ENCODE measurements around the gene IMPA2. TPM values are rescaled to one million over a fixed set of nuclear protein-coding genes. Genes with fewer than 3 reads are reported as not detected.

The IMPA2 gene
- total RNA-seq, 1 experiment from 2014 or later = 22.4 TPM

- DNase-seq (ENCODE audit: low spot score) = no peak
- no peaks in the 10 kb centered on the region for H3K27me3 ChIP-seq (replicated peaks; ENCODE audit: insufficient read depth, low read depth, low read length, poor library complexity)
- no peak overlapping the region for H3K27ac ChIP-seq (ENCODE audit: low read depth, low read length, poor library complexity, severe bottlenecking)
- H3K4me1 ChIP-seq (ENCODE audit: insufficient read depth, low read length, poor library complexity, severe bottlenecking) = no peaks in the 10 kb centered on the region
- H3K36me3 ChIP-seq (ENCODE audit: insufficient read depth, low read length, poor library complexity, severe bottlenecking) = peaks cover 2% of the 10 kb centered on the region
- CTCF ChIA-PET = interaction anchor here (0.6 to 3.8 kb wide), 7 partner anchors 13 to 261 kb away, joined by 3 to 82 read pairs (median 5); partner anchors contain the start of gene IMPA2
- no peaks in the 10 kb centered on the region for H3K9me3 ChIP-seq (ENCODE audit: low read depth, low read length, poor library complexity, severe bottlenecking)
- H3K4me3 ChIP-seq (ENCODE audit: low read depth, low read length, poor library complexity, severe bottlenecking) = no peak overlapping the region
- no TSS peak for BruUV-seq (replicated peaks)
- POLR2A ChIA-PET (ENCODE audit: low non-redundant PET) = no interaction called here
- no peak for TF ChIP-seq EZH2 (IDR thresholded peaks at IDR 0.05; ENCODE audit: borderline replicate concordance, low read depth, low read length, poor library complexity, severe bottlenecking)
- TF ChIP-seq, protein P1, sequence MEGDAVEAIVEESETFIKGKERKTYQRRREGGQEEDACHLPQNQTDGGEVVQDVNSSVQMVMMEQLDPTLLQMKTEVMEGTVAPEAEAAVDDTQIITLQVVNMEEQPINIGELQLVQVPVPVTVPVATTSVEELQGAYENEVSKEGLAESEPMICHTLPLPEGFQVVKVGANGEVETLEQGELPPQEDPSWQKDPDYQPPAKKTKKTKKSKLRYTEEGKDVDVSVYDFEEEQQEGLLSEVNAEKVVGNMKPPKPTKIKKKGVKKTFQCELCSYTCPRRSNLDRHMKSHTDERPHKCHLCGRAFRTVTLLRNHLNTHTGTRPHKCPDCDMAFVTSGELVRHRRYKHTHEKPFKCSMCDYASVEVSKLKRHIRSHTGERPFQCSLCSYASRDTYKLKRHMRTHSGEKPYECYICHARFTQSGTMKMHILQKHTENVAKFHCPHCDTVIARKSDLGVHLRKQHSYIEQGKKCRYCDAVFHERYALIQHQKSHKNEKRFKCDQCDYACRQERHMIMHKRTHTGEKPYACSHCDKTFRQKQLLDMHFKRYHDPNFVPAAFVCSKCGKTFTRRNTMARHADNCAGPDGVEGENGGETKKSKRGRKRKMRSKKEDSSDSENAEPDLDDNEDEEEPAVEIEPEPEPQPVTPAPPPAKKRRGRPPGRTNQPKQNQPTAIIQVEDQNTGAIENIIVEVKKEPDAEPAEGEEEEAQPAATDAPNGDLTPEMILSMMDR (conservative IDR thresholded peaks at IDR 0.05; ENCODE audit: low read depth, low read length) = no peak
- intact Hi-C loops (cut with micrococcal nuclease; ENCODE audit: unreplicated experiment) = loop anchor here (1.0 to 5.0 kb wide), 2 partner anchors 57 to 263 kb away; no protein-coding TSS in a partner anchor
Measured at GRCh38 chr18:11994703-11995444, 13.6 kb downstream of the IMPA2 start.

DNA sequence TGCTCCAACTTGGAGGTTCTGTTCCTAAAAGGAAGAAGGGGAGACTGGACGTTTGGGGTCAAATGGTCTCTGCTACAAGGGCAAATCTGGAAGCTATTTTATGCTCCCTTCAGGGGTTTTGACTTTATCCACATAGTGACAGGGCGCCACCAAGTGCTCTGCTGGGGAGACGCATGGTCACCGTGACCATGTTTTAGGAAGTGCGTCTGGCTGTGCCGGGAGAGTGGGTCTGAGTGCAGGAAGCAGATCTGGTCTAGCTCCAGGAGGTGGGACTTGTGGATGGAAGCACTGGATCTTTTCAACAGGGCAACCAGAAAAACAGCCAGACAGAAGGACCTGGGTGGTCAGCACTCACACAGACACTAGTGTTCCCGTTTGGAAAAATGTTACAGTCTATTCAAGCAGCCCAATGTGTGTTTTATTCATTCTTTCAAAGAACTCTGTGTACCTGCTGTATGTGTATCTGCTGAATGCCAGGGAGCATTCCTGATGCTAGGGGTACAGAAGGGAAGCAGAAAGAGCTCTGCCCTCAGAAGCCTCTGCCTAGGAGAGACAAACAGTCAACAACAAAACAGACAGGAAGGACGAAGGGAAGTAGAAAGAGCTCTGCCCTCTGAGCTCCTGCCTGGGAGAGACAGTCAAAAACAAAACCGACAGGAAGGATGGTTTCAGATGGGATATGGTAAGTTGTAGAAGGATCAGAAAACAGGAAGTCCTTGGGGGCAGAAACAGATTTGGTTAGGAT lies 14.3 kb downstream of the IMPA2 start:
- no peaks in the 10 kb centered on the region for H3K27me3 ChIP-seq (replicated peaks; ENCODE audit: insufficient read depth, low read depth, low read length, poor library complexity)
- intact Hi-C loops (cut with micrococcal nuclease; ENCODE audit: unreplicated experiment) = loop anchor here (1.0 to 5.0 kb wide), 2 partner anchors 57 to 263 kb away; no protein-coding TSS in a partner anchor
- POLR2A ChIA-PET (ENCODE audit: low non-redundant PET) = no interaction called here

DNA sequence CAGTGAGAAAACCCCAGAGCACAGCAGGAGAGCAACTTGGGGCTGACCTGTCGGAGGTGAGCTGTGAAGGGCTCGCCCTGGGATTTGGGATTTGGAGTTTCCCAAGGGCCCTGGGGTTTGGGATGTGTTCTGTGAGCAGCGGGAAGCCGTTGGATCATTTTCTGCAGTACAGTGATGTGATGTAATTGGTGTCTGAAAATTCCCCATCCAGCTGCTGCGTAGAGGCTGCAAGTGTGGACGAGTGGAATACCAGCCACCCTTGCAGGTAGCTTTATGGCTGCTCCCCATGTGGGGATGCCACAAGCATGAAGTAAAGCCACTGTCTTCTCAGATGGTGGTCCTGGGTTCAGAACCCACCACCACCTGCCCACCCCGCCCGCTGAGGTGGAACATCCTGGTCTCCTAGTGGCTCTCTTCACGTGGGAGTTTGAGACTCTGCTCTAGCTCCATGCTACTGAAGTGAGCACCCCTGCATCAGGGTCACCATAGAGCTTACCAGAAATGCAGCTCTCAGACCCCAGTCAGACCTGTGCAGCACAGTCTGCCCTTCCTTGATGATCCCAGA lies 15.0 kb downstream of the IMPA2 start:
- Histone ChIP-seq H3K4me3 (ENCODE audit: low read depth, low read length, poor library complexity, severe bottlenecking) (no peak overlapping the region), H3K9me3 (ENCODE audit: low read depth, low read length, poor library complexity, severe bottlenecking) (no peaks in the 10 kb centered on the region), H3K27ac (ENCODE audit: low read depth, low read length, poor library complexity, severe bottlenecking) (no peak overlapping the region), H3K36me3 (ENCODE audit: insufficient read depth, low read length, poor library complexity, severe bottlenecking) (peaks cover 4% of the 10 kb centered on the region), H3K4me1 (ENCODE audit: insufficient read depth, low read length, poor library complexity, severe bottlenecking) (no peaks in the 10 kb centered on the region), H3K27me3 (replicated peaks; ENCODE audit: insufficient read depth, low read depth, low read length, poor library complexity) (no peaks in the 10 kb centered on the region)
- TF ChIP-seq EZH2 (IDR thresholded peaks at IDR 0.05; ENCODE audit: borderline replicate concordance, low read depth, low read length, poor library complexity, severe bottlenecking) = no peak
- TF ChIP-seq, protein P1 (conservative IDR thresholded peaks at IDR 0.05; ENCODE audit: low read depth, low read length) = no peak
- ChIA-PET CTCF (interaction anchor here (0.6 to 3.8 kb wide), 4 partner anchors 40 to 263 kb away, joined by 3 to 82 read pairs (median 6); no protein-coding TSS in a partner anchor), POLR2A (ENCODE audit: low non-redundant PET) (no interaction called here)
- DNase-seq (ENCODE audit: low spot score) = no peak
- intact Hi-C loops (cut with micrococcal nuclease; ENCODE audit: unreplicated experiment) = loop anchor here (5.0 kb wide), 1 partner anchor 264 kb away; no protein-coding TSS in a partner anchor
- BruUV-seq (replicated peaks) = no TSS peak

More for the DNA sequence above, 14.3 kb downstream of the IMPA2 start:
- Histone ChIP-seq H3K27ac (ENCODE audit: low read depth, low read length, poor library complexity, severe bottlenecking) (no peak overlapping the region), H3K9me3 (ENCODE audit: low read depth, low read length, poor library complexity, severe bottlenecking) (no peaks in the 10 kb centered on the region), H3K4me1 (ENCODE audit: insufficient read depth, low read length, poor library complexity, severe bottlenecking) (no peaks in the 10 kb centered on the region), H3K36me3 (ENCODE audit: insufficient read depth, low read length, poor library complexity, severe bottlenecking) (peaks cover 4% of the 10 kb centered on the region), H3K4me3 (ENCODE audit: low read depth, low read length, poor library complexity, severe bottlenecking) (no peak overlapping the region)
- BruUV-seq (replicated peaks) = no TSS peak
- peak; percentile 75 for DNase-seq (ENCODE audit: low spot score)
- TF ChIP-seq EZH2 (IDR thresholded peaks at IDR 0.05; ENCODE audit: borderline replicate concordance, low read depth, low read length, poor library complexity, severe bottlenecking) = no peak
- TF ChIP-seq, protein P1 (conservative IDR thresholded peaks at IDR 0.05; ENCODE audit: low read depth, low read length) = peak; percentile 92
- CTCF ChIA-PET = interaction anchor here (0.6 to 3.8 kb wide), 7 partner anchors 14 to 262 kb away, joined by 3 to 82 read pairs (median 6); partner anchors contain the start of gene IMPA2

Measured in A673 (cell line).